ENCODE measurements around the gene SNAP23.
"Not testable (repeated sequence)": the region's sequence is repeated elsewhere in the genome, so short reads cannot be mapped to it uniquely, and the experiment has no call there.

SNAP23 gene

DNA sequence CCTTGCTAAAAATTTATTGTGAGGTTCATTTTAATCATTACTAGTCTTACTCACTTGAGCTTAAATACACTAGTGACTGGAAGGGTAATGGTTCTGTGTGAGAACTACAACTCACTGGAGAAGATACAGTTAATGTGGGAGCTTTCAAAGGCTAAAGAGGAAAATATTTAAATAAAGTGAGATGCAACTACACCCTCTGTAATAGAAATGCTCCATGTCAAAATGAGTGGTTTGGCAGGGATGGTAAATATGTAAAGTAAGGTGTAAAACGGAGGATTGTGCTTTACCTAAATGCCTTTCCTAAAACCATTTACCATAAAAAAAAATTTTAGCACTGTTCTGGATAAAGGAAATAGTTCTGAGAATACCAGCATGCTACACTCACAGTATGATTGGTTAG lies 37.8 kb downstream of the SNAP23 start:
- DNase-seq (ENCODE audit: low read depth, low spot score), result no peak
- H3K36me3 ChIP-seq (ENCODE audit: insufficient read depth, low read length), result peaks cover 41% of the 10 kb centered on the region
- no peak overlapping the region for H3K27ac ChIP-seq
- TF ChIP-seq EZH2 (IDR thresholded peaks at IDR 0.05), result no peak
- no peak for TF ChIP-seq POLR2AphosphoS5 (IDR thresholded peaks at IDR 0.05; ENCODE audit: borderline replicate concordance, low read depth, low read length)
- no peak for TF ChIP-seq FOXP2 (optimal IDR thresholded peaks at IDR 0.05; ENCODE audit: control extremely low read depth, extremely low read length, insufficient read depth)
- no peak overlapping the region for H3K9ac ChIP-seq (ENCODE audit: insufficient read length)
- no peak overlapping the region for H3K4me3 ChIP-seq
- H3K9me3 ChIP-seq (ENCODE audit: low read depth, low read length), result no peaks in the 10 kb centered on the region

DNA sequence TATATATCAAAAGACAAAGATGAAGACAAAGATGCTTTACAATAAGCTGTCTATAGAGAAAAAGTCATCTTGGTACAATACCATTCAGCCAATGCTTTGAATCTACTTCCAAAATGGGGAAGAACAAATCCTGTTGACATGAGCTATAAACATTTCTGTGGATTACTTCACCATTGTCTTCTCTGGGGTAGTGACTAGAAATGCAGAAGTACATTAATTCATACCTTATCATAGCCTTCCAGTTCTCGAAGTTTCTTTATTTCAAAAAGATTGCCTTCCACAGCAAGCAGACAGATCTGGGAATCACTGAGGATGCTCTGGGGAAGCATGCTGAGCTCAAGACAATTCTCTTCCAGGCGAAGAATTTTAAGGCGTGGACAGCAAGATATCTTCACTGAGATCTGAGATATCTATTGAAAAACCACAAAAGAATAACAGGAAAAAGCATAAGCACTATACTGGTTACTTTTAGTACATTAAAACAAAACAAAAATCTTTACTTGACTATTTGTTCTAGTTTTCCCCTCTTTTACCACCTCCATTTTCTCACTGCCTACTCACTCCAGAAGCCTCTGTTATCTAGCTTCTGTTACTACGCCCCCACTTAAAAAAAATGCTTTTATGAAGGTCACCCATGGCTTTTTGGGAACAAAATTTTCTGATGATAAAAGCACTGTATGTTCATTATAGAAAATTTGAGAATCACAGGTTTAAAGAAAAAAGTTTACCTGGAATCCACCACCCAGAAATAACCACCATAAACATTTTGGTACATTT lies 49.6 kb downstream of the SNAP23 start:
- no peak overlapping the region for H3K4me3 ChIP-seq
- no peaks in the 10 kb centered on the region for H3K9me3 ChIP-seq (ENCODE audit: low read depth, low read length)
- DNase-seq (ENCODE audit: low read depth, low spot score), result no peak
- TF ChIP-seq EZH2 (IDR thresholded peaks at IDR 0.05) (no peak), POLR2AphosphoS5 (IDR thresholded peaks at IDR 0.05; ENCODE audit: borderline replicate concordance, low read depth, low read length) (no peak), FOXP2 (optimal IDR thresholded peaks at IDR 0.05; ENCODE audit: control extremely low read depth, extremely low read length, insufficient read depth) (no peak)
- no peak overlapping the region for H3K9ac ChIP-seq (ENCODE audit: insufficient read length)
- H3K27ac ChIP-seq, result no peak overlapping the region
- peaks cover 26% of the 10 kb centered on the region for H3K36me3 ChIP-seq (ENCODE audit: insufficient read depth, low read length)

DNA sequence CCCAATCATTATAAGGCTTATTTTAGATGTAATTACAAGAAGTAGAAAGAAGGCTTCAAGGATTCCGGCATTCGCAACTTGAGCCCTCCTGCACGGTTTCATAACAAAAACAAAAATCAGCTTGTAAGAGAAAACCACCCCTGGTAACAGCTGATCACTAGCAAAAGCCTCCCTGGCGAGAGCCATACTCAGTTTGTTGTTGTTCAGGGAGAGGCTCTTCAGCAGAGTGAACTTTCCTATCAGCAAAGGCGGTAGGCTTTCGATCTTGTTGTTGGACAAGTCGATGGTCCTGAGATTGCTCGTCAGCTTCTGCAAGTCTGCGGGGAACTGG lies 52.4 kb downstream of the SNAP23 start:
- Histone ChIP-seq H3K9ac (ENCODE audit: insufficient read length) (peak overlapping the region; percentile 96), H3K9me3 (ENCODE audit: low read depth, low read length) (no peaks in the 10 kb centered on the region), H3K27ac (no peak overlapping the region), H3K4me3 (peak overlapping the region; percentile 87), H3K36me3 (ENCODE audit: insufficient read depth, low read length) (peaks cover 29% of the 10 kb centered on the region)
- TF ChIP-seq FOXP2 (optimal IDR thresholded peaks at IDR 0.05; ENCODE audit: control extremely low read depth, extremely low read length, insufficient read depth) (no peak), POLR2AphosphoS5 (IDR thresholded peaks at IDR 0.05; ENCODE audit: borderline replicate concordance, low read depth, low read length) (no peak), EZH2 (IDR thresholded peaks at IDR 0.05) (no peak)
- no peak for DNase-seq (ENCODE audit: low read depth, low spot score)

DNA sequence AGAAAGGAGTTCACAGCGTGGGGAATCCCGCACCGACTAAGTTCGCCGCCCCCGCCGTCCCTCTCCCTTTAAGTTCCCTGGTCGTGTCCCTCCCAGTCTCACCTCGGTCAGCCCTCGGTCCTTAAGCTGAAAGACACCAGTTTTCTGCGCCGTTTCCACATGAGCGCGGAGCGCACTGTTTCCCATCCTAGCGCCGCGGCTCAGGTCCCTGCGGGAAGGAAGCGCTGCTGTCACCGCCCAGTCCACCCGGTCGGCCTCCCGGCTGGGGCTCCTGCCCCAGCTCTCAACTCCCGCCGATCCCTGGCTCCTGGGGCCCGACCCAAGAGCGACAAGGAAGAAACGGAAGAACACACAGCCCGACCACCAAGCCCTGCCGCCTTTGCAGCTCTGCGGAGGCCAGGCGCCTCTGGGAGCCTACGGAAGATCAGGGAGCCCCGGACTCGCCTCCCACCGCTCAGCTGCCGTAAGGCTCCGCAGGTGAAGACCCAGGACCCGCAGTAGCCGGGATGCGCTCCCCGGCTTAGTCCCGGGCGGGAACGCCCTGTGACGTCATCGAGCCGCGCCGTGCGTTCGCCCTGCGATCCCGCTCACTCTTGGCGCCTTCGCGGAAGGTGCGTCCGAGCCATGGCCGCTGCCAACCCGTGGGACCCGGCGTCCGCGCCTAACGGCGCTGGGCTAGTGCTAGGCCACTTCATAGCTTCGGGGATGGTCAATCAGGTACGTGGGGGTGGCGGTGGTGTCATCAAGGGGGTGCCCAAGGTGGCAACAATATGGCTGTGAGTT lies 53.0 kb downstream of the SNAP23 start, which contains the start of the genes HAUS2 and LRRC57:
HAUS2 (plus strand) TSS at position 590 of the 783 bp plus-strand sequence; CDS start at position 625, 35 bp downstream.
LRRC57 (minus strand) TSS at position 545 of the 783 bp plus-strand sequence; CDS start at position 186, 359 bp downstream.
- Histone ChIP-seq H3K36me3 (ENCODE audit: insufficient read depth, low read length) (peaks cover 27% of the 10 kb centered on the region), H3K9me3 (ENCODE audit: low read depth, low read length) (no peaks in the 10 kb centered on the region), H3K27ac (peak within 1 kb of the TSS; percentile 70), H3K9ac (ENCODE audit: insufficient read length) (peak within 1 kb of the TSS; percentile 96), H3K4me3 (peak within 1 kb of the TSS; percentile 87)
- no peak for DNase-seq (ENCODE audit: low read depth, low spot score)
- TF ChIP-seq EZH2 (IDR thresholded peaks at IDR 0.05) (no peak), FOXP2 (optimal IDR thresholded peaks at IDR 0.05; ENCODE audit: control extremely low read depth, extremely low read length, insufficient read depth) (peak; percentile 73), POLR2AphosphoS5 (IDR thresholded peaks at IDR 0.05; ENCODE audit: borderline replicate concordance, low read depth, low read length) (peak; percentile 98)

DNA sequence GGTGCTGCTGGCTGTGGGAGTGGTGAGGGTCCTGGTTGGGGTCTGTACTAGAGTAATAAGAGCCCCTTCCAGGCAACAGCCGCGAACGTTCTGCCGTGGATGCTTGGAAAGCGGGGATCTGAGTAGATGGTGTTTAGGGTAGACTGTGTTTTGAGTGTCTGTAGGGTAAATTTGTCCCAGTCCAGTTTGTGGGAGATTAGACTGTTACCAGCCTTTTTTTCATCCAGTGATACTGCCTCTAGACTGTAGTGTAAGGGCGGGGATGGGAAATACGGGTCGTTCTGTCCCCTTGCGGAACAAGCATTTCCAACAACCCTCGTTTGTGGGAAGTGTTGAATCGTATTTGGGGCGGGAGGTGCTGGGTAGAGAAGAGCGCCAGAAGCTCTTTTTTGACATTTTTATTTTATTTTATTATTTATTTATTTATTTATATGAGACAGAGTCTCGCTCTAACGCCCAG lies 53.6 kb downstream of the SNAP23 start:
- Histone ChIP-seq H3K4me3 (peak overlapping the region; percentile 87), H3K27ac (peak overlapping the region; percentile 70), H3K9ac (ENCODE audit: insufficient read length) (peak overlapping the region; percentile 96), H3K36me3 (ENCODE audit: insufficient read depth, low read length) (peaks cover 21% of the 10 kb centered on the region), H3K9me3 (ENCODE audit: low read depth, low read length) (no peaks in the 10 kb centered on the region)
- no peak for DNase-seq (ENCODE audit: low read depth, low spot score)
- TF ChIP-seq FOXP2 (optimal IDR thresholded peaks at IDR 0.05; ENCODE audit: control extremely low read depth, extremely low read length, insufficient read depth) (no peak), EZH2 (IDR thresholded peaks at IDR 0.05) (no peak), POLR2AphosphoS5 (IDR thresholded peaks at IDR 0.05; ENCODE audit: borderline replicate concordance, low read depth, low read length) (no peak)

DNA sequence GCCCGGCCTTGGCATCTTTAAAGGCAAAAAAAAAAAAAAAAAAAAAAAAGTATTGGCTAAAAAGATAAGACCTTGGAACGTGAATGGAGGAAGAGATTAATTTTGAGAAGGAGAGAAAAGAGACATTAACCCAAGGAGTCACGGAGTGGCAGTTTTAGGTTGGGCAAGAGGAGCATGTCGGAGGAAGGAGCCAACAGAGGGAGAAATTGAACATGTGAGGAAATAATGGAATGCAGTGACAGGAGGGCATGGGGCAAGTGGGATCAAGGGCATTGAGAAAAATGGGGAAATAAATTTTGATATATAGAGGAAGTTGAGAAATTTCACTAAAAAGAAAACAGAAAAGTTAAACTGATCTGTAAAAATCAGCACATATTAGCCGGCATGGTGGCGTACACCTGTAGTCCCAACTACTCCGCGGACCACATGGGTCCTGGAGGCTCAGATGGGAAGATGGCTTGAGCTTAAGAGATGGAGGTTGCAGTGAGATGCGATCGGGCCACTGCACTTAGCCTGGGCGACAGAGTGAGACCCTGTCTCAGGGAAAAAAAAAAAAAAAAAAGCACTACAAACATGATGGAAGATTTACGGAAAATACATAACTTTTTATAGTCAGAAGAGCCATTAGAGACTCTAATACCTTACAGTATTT lies 54.4 kb downstream of the SNAP23 start:
- Histone ChIP-seq H3K27ac (no peak overlapping the region), H3K9me3 (ENCODE audit: low read depth, low read length) (no peaks in the 10 kb centered on the region), H3K36me3 (ENCODE audit: insufficient read depth, low read length) (peaks cover 14% of the 10 kb centered on the region), H3K4me3 (peak overlapping the region; percentile 87), H3K9ac (ENCODE audit: insufficient read length) (peak overlapping the region; percentile 56)
- no peak for DNase-seq (ENCODE audit: low read depth, low spot score)
- TF ChIP-seq EZH2 (IDR thresholded peaks at IDR 0.05) (no peak), POLR2AphosphoS5 (IDR thresholded peaks at IDR 0.05; ENCODE audit: borderline replicate concordance, low read depth, low read length) (no peak), FOXP2 (optimal IDR thresholded peaks at IDR 0.05; ENCODE audit: control extremely low read depth, extremely low read length, insufficient read depth) (no peak)

DNA sequence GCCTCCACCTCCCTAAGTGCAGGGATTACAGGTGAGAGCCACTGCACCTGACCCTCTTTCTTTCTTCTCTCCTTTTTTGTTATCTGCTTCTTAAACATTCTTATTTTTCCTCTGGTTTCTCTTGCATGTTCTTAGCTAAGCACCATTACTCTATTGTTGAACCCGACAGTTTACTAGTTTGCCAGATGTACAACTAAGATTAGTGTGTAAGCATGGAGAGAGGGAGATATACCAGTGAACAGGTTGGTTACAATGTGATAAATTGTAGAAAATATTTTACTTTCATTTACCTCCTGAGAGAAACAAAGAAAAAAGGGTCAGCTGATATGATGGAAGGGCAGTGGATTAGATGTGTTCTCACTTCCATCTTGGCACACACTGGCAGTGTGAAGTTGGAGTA lies 58.1 kb downstream of the SNAP23 start:
- Histone ChIP-seq H3K9me3 (ENCODE audit: low read depth, low read length) (no peaks in the 10 kb centered on the region), H3K9ac (ENCODE audit: insufficient read length) (no peak overlapping the region), H3K27ac (no peak overlapping the region), H3K4me3 (no peak overlapping the region), H3K36me3 (ENCODE audit: insufficient read depth, low read length) (peaks cover 10% of the 10 kb centered on the region; the same call in 1 of the 2 replicates)
- TF ChIP-seq FOXP2 (optimal IDR thresholded peaks at IDR 0.05; ENCODE audit: control extremely low read depth, extremely low read length, insufficient read depth), result no peak
- no peak for TF ChIP-seq POLR2AphosphoS5 (IDR thresholded peaks at IDR 0.05; ENCODE audit: borderline replicate concordance, low read depth, low read length)
- TF ChIP-seq EZH2 (IDR thresholded peaks at IDR 0.05), result no peak
- DNase-seq (ENCODE audit: low read depth, low spot score), result no peak

DNA sequence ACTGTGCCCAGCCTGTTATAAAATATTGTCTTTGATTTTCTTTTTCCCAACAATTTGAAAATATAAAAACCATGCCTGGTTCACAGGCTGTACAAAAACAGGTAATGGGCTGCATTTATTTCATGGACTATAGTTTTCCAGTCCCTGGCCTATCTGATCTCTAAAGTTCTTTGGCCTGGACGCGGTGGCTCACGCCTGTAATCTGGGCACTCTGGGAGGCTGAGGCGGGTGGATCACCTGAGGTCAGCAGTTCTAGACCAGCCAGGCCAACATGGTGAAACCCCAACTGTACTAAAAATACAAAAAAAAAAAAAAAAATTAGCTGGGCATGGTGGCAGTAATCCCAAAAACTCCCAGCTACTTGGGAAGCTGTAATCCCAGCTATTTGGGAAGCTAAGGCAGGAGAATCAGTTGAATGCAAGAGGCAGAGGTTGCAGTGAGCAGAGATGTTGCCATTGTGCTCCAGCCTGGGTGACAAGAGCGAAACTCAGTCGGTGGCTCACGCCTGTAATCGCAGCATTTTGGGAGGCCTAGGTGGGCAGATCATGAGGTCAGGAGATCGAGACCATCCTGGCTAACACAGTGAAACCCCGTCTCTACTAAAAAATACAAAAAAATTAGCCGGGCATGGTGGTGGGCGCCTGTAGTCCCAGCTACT lies 61.2 kb downstream of the SNAP23 start:
- not testable (repeated sequence) for H3K9ac ChIP-seq (ENCODE audit: insufficient read length); DNase-seq (ENCODE audit: low read depth, low spot score); H3K4me3 ChIP-seq; H3K27ac ChIP-seq; H3K9me3 ChIP-seq (ENCODE audit: low read depth, low read length)
- peaks cover 41% of the 10 kb centered on the region for H3K36me3 ChIP-seq (ENCODE audit: insufficient read depth, low read length)

All from SK-N-MC (cell line).